GM12892 (cell line): ENCODE data around the gene TPRG1.

Experiments
- POLR2A ChIP-seq: IDR thresholded peaks from 2 replicates; pipeline ENCODE4 v1.6.1; 2011; ENCODE audit warnings: low read depth, low read length, control low read depth
- POLR2AphosphoS5 ChIP-seq: IDR thresholded peaks from 2 replicates; pipeline ENCODE4 v1.6.1; 2011; ENCODE audit warnings: low read depth, low read length, control low read depth
- TAF1 ChIP-seq: IDR thresholded peaks from 2 replicates; pipeline ENCODE4 v1.6.1; 2011; ENCODE audit warnings: low read depth, mild to moderate bottlenecking, control low read depth, low read length, borderline replicate concordance

- no peak for TF ChIP-seq POLR2A
- TF ChIP-seq POLR2AphosphoS5, result no peak
- no peak for TF ChIP-seq TAF1
These were observed 2.0 kb upstream of the TPRG1 start for GRCh38 chr3:189169728-189170127.
